Forelimb muscle (tissue), 1 donor: Measurements from ENCODE around the gene MRPS15. TPM values are rescaled to one million over a fixed set of nuclear protein-coding genes. Genes with fewer than 3 reads are reported as not detected.
"Not testable (repeated sequence)": the region's sequence is repeated elsewhere in the genome, so short reads cannot be mapped to it uniquely, and the experiment has no call there.

Experiments used
- DNase-seq: peaks from one replicate; pipeline ENCODE4 v3.0.0-alpha.2; 2013; ENCODE audit warnings: low read depth
- polyA plus RNA-seq: library from polyadenylated mRNA; unstranded; fragments of 120-200 nt; gene quantifications from one replicate; pipeline ENCODE4 v1.2.1, GENCODE V29; 2013; ENCODE audit not compliant: insufficient read length

Gene MRPS15
- polyA plus RNA-seq, 1 donor = 56.3 TPM

DNA sequence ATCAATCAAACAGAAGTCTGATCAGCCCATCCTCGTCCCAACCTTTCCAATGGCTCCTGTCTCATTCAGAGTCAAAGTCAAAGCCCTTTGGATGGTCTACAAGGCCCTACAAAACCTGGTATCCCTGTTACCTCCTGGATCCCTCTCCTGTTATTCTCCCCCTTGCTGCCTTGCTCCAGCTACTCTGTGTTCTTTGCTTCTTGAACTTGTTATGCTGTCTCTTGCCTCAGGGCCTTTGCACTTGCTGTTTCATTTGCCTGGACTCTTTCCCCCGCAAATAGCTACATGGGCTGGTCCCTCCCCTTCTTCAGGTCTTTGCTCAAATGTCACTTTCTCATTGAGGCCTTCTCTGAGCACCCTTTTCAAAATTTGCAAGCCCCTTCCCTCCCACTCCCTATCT is 19.9 kb upstream of the MRPS15 start:
- DNase-seq = no peak

- DNase-seq = no peak
These were observed 18.7 kb upstream of the MRPS15 start, which contains the start of gene CSF3R for GRCh38 chr1:36482724-36483388. Gene CSF3R (minus strand): TSS chr1:36482913. CDS start chr1:36479496, 3,417 bp downstream.

GRCh38 chr1:36481771-36482723 is 17.9 kb upstream of the MRPS15 start:
- no peak for DNase-seq

DNA sequence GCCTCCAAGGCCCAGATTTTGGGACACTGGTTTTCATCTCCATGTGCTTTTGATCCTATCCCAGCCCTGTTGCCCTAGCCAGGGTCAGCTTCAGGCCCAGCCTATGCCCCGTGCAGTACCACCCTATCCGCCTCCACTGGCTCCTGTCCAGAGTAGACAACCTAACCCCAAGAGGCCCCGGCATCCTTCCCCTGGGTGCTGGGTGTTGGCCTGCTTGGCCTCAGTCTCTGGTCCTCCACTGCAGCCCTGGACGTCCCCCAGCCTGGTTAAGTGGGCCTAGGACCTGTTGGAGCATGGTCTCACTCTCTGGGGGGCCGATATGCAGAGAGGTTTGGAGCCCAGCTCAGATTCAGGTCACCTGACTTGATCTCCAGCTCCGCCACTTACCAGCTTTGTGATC is 16.9 kb upstream of the MRPS15 start:
- no peak for DNase-seq

DNA sequence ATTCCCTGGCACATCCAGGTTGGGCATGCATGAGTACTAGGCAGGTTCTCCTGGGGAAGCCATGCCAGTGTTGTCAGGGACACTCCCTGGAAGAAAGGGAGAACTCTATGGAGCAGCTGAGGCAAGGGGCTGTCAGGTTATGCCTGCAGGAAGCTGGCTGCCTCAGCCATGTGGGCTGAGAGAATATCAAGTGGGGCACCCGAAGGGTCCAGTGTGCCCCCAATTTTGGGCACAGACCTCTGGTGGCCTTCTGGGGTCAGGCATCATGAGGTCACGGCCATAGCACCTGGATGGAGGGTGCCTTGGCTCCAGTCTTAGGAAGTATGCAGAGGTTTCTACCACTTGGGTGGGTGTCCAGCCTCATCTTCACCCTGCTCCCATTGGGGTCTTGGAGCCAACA is 16.0 kb upstream of the MRPS15 start:
- no peak for DNase-seq

DNA sequence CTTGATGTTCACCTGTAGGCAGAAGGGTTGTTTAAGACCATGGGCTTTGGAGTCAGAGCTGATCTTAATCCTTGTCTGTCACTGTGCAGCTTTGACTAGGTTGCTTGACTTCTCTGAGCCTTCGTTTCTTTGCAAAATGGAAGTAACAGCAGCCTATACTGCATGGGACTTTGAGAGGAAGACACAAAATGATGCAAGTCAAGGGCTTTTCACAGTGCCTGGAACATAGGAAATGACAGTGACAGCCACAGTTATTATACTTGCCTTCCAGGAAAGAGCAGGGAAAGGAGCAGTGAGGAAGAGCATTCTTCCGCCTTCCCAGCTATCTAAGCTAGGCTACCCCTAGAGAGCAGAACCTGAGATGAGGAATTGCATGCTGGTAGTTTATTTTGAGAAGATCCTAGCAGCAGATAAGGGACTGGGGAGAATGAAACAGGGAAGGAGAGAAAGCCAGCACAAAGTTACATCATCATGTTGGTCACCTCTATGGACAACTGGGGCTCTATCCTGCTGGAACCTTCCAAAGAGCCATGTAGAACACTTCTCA is 15.4 kb upstream of the MRPS15 start:
- no peak for DNase-seq

DNA sequence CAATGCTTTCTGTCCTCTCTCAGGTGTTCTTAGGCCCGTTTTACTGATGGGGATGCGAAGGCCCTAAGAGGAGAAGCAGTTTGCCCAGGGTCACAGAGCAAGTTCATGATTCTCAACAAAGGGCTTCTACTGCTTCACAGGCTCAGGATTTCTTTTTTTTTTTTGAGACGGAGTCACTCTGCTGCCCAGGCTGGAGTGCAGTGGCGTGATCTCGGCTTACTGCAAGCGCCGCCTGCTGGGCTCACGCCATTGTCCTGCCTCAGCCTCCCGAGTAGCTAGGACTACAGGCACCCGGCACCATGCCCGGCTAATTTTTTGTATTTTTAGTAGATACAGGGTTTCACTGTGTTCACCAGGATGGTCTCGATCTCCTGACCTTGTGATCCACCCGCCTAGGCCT is 13.4 kb upstream of the MRPS15 start:
- not testable (repeated sequence) for DNase-seq

GRCh38 chr1:36476945-36477344 is 12.8 kb upstream of the MRPS15 start:
- DNase-seq = no peak

GRCh38 chr1:36475910-36476604 is 11.9 kb upstream of the MRPS15 start:
- no peak for DNase-seq

GRCh38 chr1:36475341-36475740 is 11.2 kb upstream of the MRPS15 start:
- DNase-seq = no peak

DNA sequence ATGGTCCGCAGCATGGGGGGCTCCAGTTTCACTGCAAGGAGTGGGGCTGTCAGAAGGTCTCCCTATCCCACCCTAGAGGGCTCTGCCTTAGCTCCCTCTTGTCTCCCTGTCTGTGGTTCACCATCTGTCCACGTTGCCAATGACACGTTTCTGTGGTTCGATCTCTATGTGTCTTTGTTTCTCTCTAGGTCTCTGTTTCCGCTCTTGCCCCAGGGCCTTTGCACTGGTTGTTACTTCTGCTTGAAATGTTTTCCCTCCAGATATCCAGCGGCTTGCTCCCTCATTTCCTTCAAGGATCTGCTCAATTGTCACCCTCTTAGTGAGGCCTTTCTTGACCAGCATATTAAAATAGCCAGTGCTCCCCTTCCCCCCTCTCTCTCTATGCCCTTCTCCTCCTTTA is 8.5 kb upstream of the MRPS15 start:
- DNase-seq = no peak

GRCh38 chr1:36471830-36472641 is 7.9 kb upstream of the MRPS15 start:
- no peak for DNase-seq

DNA sequence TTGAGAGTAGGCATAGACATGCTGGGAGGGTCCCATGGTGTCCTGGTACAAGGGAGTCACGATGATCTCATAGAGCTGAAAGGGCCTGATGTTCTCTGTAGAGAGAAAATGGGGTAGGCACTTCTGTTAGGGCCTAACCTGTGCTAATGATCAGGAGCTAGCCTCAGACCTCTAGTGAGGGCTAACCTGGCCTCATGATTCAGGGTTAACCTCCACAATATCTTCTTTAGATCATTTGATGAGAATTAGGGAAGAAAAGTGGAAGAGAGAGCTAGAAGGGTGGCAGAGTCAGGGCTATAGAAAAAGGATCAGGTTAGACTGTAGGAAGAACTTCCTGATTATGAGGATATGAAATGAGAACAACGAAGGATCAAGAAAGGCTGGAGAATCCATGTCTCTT is 5.0 kb upstream of the MRPS15 start:
- no peak for DNase-seq

DNA sequence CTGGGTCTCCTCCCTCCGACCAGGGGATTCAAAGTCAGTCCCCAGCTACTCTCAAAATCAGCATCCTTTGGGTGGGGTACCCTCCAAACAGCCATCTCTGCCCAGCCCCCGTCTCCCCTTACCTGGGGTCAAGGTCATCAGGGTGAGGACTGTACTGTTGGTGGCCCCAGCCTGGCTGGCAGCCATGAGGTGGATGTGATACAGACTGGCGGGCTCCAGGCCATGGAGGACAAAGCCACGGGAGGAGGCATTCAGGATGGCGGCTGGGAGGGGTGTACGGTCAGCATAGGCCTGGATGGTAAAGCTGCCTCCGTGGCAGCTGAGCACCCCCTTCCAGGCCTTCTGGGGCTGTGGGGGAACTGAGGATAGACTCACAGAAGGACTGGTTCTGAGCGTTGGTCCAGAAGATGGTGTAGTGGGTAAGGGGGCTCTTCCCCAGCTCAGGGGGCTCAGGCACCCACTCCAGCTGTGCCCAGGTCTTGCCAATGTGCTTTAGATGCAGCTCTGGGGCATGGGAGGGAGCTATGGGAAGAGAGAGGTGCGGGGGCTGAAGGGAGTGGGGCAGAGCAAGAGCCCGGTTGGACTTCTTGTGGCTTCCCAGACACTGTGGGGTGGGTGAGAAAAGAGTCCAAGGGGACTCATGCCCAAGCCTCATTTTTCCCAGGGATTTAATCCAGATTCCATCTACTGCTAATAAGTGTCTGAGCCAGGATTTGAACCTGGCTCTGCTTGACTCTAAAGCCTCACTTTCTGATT is 3.7 kb upstream of the MRPS15 start:
- DNase-seq = no peak

- no peak for DNase-seq
These were observed 2.8 kb upstream of the MRPS15 start for GRCh38 chr1:36467027-36467410.

- no peak for DNase-seq
These were observed 2.3 kb upstream of the MRPS15 start for GRCh38 chr1:36466370-36467026.

- DNase-seq = no peak
These were observed 1.7 kb upstream of the MRPS15 start for GRCh38 chr1:36465731-36466369.

GRCh38 chr1:36464605-36465393 is 615 bp upstream of the MRPS15 start:
- no peak for DNase-seq

- DNase-seq = no peak
These were observed 751 bp downstream of the MRPS15 start for GRCh38 chr1:36463463-36463802.
